Choroid plexus epithelial cell (primary cell): ENCODE data around the gene CISD3.
A peak's percentile ranks its signal among the peaks of the same experiment; 100 is the strongest.

Source experiments
- DNase-seq: peaks from one replicate; pipeline ENCODE4 v3.0.0-alpha.2; 2010; ENCODE audit warnings: low read depth
- H3K4me3 ChIP-seq: 2 replicates; pipeline ENCODE4 v1.5.1; 2011; ENCODE audit warnings: low read depth, mild to moderate bottlenecking, control low read depth, low read length, moderate library complexity
- CTCF ChIP-seq: conservative IDR thresholded peaks from 2 replicates; pipeline ENCODE4 v1.5.1; 2011; ENCODE audit warnings: low read depth, mild to moderate bottlenecking, control low read depth, inconsistent platforms, low read length, moderate library complexity

CISD3 gene

GRCh38 chr17:38746004-38746848 is 16.1 kb downstream of the CISD3 start:
- peak overlapping the region; percentile 99 for H3K4me3 ChIP-seq

GRCh38 chr17:38746849-38747462 is 16.8 kb downstream of the CISD3 start:
- no peak for TF ChIP-seq CTCF
- no peak for DNase-seq
- H3K4me3 ChIP-seq, result peak overlapping the region; percentile 99

More at GRCh38 chr17:38746004-38746848, 16.1 kb downstream of the CISD3 start:
- no peak for TF ChIP-seq CTCF
- DNase-seq, result no peak

- DNase-seq, result no peak
- H3K4me3 ChIP-seq, result peak overlapping the region; percentile 99
- TF ChIP-seq CTCF, result no peak
Observed at GRCh38 chr17:38747463-38748148, 17.5 kb downstream of the CISD3 start.

GRCh38 chr17:38748149-38748891 is 18.2 kb downstream of the CISD3 start, which contains the start of gene PCGF2:
Gene PCGF2, minus strand, starts transcription at chr17:38748336. Its CDS starts 7,934 bp downstream, at chr17:38740402.
- peak; percentile 83 for DNase-seq
- peak within 1 kb of the TSS; percentile 99 for H3K4me3 ChIP-seq

GRCh38 chr17:38748892-38749222 is 18.7 kb downstream of the CISD3 start:
- H3K4me3 ChIP-seq, result peak overlapping the region; percentile 99
- TF ChIP-seq CTCF, result no peak

More at GRCh38 chr17:38748149-38748891, 18.2 kb downstream of the CISD3 start, which contains the start of gene PCGF2:
- TF ChIP-seq CTCF, result no peak

GRCh38 chr17:38749223-38750043 is 19.3 kb downstream of the CISD3 start:
- TF ChIP-seq CTCF, result no peak
- peak; percentile 66 for DNase-seq
- peak overlapping the region; percentile 99 for H3K4me3 ChIP-seq

More at GRCh38 chr17:38748892-38749222, 18.7 kb downstream of the CISD3 start:
- no peak for DNase-seq
